SH-SY5Y (cell line): ENCODE data around the gene DNMT3A.

Experiments used
- GATA2 ChIP-seq: IDR thresholded peaks from 2 replicates; pipeline ENCODE4 v1.6.1; 2011; ENCODE audit warnings: mild to moderate bottlenecking, low read depth, low read length
- GATA3 ChIP-seq: IDR thresholded peaks from 2 replicates; pipeline ENCODE4 v1.6.1; 2011; ENCODE audit warnings: low read depth, mild to moderate bottlenecking, low read length, moderate library complexity

GRCh38 chr2:25257032-25257552 lies 84.6 kb downstream of the DNMT3A start:
- no peak for TF ChIP-seq GATA2
- TF ChIP-seq GATA3, result no peak
